HL-60 (cell line): ENCODE data around the gene CD177.

ENCODE experiments used
- GABPA ChIP-seq: IDR thresholded peaks from 2 replicates; pipeline ENCODE4 v1.6.1; 2012; ENCODE audit warnings: low read depth
- POLR2AphosphoS5 ChIP-seq: IDR thresholded peaks from 2 replicates; pipeline ENCODE4 v1.6.1; 2012; ENCODE audit warnings: low read depth
- SPI1 ChIP-seq: IDR thresholded peaks from 2 replicates; pipeline ENCODE4 v1.6.1; 2012; ENCODE audit warnings: low read depth, mild to moderate bottlenecking, borderline replicate concordance
- TF ChIP-seq, protein P1 (sequence below): IDR thresholded peaks from one replicate; pipeline ENCODE4 v1.5.1; 2011; ENCODE audit warnings: low read length, control low read depth, inconsistent platforms; ENCODE audit not compliant: insufficient read depth
- TF ChIP-seq, protein P2 (sequence below): IDR thresholded peaks from 2 replicates; pipeline ENCODE4 v1.6.1; 2012; ENCODE audit warnings: low read depth; ENCODE audit not compliant: insufficient replicate concordance

DNA sequence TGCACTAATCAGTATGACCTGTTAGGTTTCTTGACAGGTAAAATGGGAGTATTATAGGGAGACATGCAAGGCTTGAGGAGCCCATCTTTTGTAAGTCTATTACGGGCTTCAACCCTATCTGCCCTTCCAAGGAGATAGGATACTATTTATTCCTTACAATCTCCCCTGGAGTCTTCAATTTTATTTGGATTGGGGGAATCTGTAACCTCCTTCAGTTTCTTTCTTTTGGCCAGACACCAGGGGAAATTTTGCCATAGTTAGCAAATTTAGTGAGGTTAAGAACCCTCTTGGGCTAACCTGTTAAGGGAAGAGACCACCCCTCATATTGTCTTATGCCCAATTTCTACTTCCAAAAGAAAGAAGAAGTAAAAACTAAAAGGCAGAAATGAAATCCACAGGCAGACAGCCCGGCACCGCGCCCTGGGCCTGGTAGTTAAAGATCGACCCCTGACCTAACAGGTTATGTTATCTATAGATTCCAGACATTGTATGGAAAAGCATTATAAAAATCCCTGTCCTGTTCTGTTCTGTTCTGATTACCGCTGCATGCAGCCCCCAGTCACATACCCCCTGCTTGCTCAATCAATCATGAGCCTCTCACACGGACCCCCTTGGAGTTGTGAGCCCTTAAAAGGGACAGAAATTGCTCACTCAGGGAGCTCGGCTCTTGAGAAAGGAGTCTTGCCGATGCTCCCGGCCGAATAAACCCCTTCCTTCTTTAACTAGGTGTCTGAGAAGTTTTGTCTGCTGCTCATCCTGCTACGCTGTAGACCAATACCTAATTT is 39.6 kb upstream of the CD177 start:
- TF ChIP-seq, protein P1, sequence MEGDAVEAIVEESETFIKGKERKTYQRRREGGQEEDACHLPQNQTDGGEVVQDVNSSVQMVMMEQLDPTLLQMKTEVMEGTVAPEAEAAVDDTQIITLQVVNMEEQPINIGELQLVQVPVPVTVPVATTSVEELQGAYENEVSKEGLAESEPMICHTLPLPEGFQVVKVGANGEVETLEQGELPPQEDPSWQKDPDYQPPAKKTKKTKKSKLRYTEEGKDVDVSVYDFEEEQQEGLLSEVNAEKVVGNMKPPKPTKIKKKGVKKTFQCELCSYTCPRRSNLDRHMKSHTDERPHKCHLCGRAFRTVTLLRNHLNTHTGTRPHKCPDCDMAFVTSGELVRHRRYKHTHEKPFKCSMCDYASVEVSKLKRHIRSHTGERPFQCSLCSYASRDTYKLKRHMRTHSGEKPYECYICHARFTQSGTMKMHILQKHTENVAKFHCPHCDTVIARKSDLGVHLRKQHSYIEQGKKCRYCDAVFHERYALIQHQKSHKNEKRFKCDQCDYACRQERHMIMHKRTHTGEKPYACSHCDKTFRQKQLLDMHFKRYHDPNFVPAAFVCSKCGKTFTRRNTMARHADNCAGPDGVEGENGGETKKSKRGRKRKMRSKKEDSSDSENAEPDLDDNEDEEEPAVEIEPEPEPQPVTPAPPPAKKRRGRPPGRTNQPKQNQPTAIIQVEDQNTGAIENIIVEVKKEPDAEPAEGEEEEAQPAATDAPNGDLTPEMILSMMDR: no peak
- TF ChIP-seq, protein P2, sequence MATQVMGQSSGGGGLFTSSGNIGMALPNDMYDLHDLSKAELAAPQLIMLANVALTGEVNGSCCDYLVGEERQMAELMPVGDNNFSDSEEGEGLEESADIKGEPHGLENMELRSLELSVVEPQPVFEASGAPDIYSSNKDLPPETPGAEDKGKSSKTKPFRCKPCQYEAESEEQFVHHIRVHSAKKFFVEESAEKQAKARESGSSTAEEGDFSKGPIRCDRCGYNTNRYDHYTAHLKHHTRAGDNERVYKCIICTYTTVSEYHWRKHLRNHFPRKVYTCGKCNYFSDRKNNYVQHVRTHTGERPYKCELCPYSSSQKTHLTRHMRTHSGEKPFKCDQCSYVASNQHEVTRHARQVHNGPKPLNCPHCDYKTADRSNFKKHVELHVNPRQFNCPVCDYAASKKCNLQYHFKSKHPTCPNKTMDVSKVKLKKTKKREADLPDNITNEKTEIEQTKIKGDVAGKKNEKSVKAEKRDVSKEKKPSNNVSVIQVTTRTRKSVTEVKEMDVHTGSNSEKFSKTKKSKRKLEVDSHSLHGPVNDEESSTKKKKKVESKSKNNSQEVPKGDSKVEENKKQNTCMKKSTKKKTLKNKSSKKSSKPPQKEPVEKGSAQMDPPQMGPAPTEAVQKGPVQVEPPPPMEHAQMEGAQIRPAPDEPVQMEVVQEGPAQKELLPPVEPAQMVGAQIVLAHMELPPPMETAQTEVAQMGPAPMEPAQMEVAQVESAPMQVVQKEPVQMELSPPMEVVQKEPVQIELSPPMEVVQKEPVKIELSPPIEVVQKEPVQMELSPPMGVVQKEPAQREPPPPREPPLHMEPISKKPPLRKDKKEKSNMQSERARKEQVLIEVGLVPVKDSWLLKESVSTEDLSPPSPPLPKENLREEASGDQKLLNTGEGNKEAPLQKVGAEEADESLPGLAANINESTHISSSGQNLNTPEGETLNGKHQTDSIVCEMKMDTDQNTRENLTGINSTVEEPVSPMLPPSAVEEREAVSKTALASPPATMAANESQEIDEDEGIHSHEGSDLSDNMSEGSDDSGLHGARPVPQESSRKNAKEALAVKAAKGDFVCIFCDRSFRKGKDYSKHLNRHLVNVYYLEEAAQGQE: no peak
- TF ChIP-seq POLR2AphosphoS5: no peak
- TF ChIP-seq GABPA: no peak
- TF ChIP-seq SPI1: no peak
